ENCODE measurements around the gene PTPRM. TPM values are rescaled to one million over a fixed set of nuclear protein-coding genes. Genes with fewer than 3 reads are reported as not detected.

PTPRM gene
- total RNA-seq, 1 experiment from 2014 or later = 11.1 TPM

DNA sequence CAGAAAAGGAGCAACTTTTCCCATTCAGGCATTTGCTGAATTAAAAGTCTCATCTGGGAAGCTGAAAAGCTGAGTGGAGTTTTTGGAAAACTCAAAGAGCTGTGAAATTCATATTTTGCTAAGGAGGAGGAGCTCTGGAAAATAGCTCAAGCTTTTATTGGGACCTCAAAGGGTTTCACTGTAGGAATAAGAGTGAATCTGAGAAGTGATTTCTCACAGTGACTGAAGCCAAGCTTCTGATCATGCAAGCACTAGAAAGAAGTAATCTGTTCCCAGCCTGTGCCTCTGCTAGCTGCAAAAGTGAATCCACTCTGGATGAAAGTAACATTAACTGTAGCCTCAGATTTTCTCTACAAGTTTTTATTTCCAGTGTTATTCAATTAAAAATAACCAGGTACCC lies 283.3 kb downstream of the PTPRM start (continued):
- no peak for TF ChIP-seq ZNF532 (CRISPR knock-in tag; IDR thresholded peaks at IDR 0.05; ENCODE audit: borderline replicate concordance)
- no peak for TF ChIP-seq FOXP4 (CRISPR knock-in tag; IDR thresholded peaks at IDR 0.05)
- TF ChIP-seq RELA (CRISPR knock-in tag; IDR thresholded peaks at IDR 0.05; ENCODE audit: borderline replicate concordance) = no peak
- TF ChIP-seq MYBL2 (CRISPR knock-in tag; IDR thresholded peaks at IDR 0.05) = no peak
- TF ChIP-seq ZNF423 (CRISPR knock-in tag; IDR thresholded peaks at IDR 0.05) = no peak

GRCh38 chr18:7855028-7855427 lies 287.9 kb downstream of the PTPRM start:
- no peak for DNase-seq (ENCODE audit: low spot score)
- no peaks in the 10 kb centered on the region for H3K4me1 Mint-ChIP-seq
- no peak for ATAC-seq
- no peak overlapping the region for H3K4me3 Mint-ChIP-seq
- no peaks in the 10 kb centered on the region for H3K27me3 Mint-ChIP-seq (ENCODE audit: low read depth)
- peaks cover 14% of the 10 kb centered on the region for H3K9me3 Mint-ChIP-seq
- ChIA-PET POLR2A (no interaction called here), CTCF (interaction anchor here (0.7 kb wide), 1 partner anchor 14 kb away, joined by 4 read pairs; no protein-coding TSS in a partner anchor)
- H3K27ac Mint-ChIP-seq = no peak overlapping the region
- H3K36me3 Mint-ChIP-seq = no peaks in the 10 kb centered on the region; the same call in 1 of the 2 replicates
- no peak for TF ChIP-seq AFF4 (CRISPR knock-in tag; IDR thresholded peaks at IDR 0.05; ENCODE audit: borderline replicate concordance)
- TF ChIP-seq, protein P1, sequence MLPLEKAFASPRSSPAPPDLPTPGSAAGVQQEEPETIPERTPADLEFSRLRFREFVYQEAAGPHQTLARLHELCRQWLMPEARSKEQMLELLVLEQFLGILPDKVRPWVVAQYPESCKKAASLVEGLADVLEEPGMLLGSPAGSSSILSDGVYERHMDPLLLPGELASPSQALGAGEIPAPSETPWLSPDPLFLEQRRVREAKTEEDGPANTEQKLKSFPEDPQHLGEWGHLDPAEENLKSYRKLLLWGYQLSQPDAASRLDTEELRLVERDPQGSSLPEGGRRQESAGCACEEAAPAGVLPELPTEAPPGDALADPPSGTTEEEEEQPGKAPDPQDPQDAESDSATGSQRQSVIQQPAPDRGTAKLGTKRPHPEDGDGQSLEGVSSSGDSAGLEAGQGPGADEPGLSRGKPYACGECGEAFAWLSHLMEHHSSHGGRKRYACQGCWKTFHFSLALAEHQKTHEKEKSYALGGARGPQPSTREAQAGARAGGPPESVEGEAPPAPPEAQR (CRISPR knock-in tag; IDR thresholded peaks at IDR 0.05) = no peak
- no peak for TF ChIP-seq SP1 (CRISPR knock-in tag; conservative IDR thresholded peaks at IDR 0.05)
- TF ChIP-seq FOXK1 (CRISPR knock-in tag; IDR thresholded peaks at IDR 0.05) = no peak
- TF ChIP-seq, protein P2, sequence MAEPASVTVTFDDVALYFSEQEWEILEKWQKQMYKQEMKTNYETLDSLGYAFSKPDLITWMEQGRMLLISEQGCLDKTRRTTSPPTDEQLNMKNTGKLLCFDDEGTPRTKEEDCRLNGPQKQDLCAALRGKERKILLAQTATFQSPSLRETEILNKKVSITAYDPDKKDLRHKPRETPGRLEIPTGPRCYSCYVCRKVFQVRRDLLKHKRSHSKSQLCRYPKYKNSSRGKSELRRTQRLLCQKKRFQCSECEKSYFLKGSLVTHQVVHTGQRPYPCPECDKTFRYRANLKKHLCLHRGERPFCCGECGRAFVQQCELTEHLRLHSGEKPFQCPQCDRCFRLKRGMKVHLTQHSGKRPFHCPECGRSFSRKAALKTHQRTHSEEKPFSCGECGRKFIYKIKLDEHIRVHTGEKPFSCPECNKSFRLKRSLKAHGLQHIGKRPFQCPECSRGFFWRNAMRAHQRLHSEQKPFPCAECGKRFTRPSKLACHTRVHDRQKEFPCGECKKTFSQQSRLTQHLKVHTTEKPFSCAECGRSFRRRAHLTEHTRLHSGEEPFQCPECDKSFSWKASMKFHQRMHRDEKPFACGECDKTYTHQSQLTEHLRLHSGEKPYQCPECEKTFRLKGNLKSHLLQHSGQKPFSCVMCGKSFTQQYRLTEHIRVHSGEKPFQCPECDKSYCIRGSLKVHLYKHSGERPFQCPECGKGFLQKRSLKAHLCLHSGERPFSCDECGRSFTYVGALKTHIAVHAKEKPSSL (CRISPR knock-in tag; conservative IDR thresholded peaks at IDR 0.05) = no peak
- TF ChIP-seq JAZF1 (CRISPR knock-in tag; IDR thresholded peaks at IDR 0.05) = no peak
- TF ChIP-seq ZNF671 (CRISPR knock-in tag; IDR thresholded peaks at IDR 0.05) = no peak
- TF ChIP-seq, protein P3, sequence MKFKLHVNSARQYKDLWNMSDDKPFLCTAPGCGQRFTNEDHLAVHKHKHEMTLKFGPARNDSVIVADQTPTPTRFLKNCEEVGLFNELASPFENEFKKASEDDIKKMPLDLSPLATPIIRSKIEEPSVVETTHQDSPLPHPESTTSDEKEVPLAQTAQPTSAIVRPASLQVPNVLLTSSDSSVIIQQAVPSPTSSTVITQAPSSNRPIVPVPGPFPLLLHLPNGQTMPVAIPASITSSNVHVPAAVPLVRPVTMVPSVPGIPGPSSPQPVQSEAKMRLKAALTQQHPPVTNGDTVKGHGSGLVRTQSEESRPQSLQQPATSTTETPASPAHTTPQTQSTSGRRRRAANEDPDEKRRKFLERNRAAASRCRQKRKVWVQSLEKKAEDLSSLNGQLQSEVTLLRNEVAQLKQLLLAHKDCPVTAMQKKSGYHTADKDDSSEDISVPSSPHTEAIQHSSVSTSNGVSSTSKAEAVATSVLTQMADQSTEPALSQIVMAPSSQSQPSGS (CRISPR knock-in tag; IDR thresholded peaks at IDR 0.05; ENCODE audit: borderline replicate concordance, low read depth) = no peak
- TF ChIP-seq USF2 (CRISPR knock-in tag; IDR thresholded peaks at IDR 0.05) = no peak
- TF ChIP-seq PRRX2 (CRISPR knock-in tag; IDR thresholded peaks at IDR 0.05) = no peak
- TF ChIP-seq, protein P4, sequence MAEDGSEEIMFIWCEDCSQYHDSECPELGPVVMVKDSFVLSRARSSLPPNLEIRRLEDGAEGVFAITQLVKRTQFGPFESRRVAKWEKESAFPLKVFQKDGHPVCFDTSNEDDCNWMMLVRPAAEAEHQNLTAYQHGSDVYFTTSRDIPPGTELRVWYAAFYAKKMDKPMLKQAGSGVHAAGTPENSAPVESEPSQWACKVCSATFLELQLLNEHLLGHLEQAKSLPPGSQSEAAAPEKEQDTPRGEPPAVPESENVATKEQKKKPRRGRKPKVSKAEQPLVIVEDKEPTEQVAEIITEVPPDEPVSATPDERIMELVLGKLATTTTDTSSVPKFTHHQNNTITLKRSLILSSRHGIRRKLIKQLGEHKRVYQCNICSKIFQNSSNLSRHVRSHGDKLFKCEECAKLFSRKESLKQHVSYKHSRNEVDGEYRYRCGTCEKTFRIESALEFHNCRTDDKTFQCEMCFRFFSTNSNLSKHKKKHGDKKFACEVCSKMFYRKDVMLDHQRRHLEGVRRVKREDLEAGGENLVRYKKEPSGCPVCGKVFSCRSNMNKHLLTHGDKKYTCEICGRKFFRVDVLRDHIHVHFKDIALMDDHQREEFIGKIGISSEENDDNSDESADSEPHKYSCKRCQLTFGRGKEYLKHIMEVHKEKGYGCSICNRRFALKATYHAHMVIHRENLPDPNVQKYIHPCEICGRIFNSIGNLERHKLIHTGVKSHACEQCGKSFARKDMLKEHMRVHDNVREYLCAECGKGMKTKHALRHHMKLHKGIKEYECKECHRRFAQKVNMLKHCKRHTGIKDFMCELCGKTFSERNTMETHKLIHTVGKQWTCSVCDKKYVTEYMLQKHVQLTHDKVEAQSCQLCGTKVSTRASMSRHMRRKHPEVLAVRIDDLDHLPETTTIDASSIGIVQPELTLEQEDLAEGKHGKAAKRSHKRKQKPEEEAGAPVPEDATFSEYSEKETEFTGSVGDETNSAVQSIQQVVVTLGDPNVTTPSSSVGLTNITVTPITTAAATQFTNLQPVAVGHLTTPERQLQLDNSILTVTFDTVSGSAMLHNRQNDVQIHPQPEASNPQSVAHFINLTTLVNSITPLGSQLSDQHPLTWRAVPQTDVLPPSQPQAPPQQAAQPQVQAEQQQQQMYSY (CRISPR knock-in tag; IDR thresholded peaks at IDR 0.05) = no peak
